Esophagus squamous epithelium (tissue), 4 donors: ENCODE measurements around the gene PIK3CG.
"Not testable (repeated sequence)": the region's sequence is repeated elsewhere in the genome, so short reads cannot be mapped to it uniquely, and the experiment has no call there.

Experiments used
- CTCF ChIP-seq, 6 experiments: fragments of 450-650 bp in 4 of 6; fragments of 200-600 bp in 2 of 6; sonication (generic) in 2 of 6; IDR thresholded peaks; one replicate each; pipeline ENCODE4 v1.5.1; 2016 to 2019; ENCODE audit warnings: antibody characterized with exemption in 6 of 6, mild to moderate bottlenecking in 4 of 6, moderate library complexity in 4 of 6
- POLR2A ChIP-seq, 4 donors: fragments of 450-650 bp; IDR thresholded peaks; one replicate each; pipeline ENCODE4 v1.6.1; 2017; ENCODE audit warnings: antibody characterized with exemption in 4 of 4, mild to moderate bottlenecking in 4 of 4, moderate library complexity in 3 of 4

GRCh38 chr7:106924468-106924867 lies 59.4 kb downstream of the PIK3CG start:
- TF ChIP-seq CTCF, POLR2A (IDR thresholded peaks at IDR 0.05): not testable (repeated sequence)
